ENCODE data around the gene PTTG1.

GRCh38 chr5:160432196-160432595 is 10.5 kb downstream of the PTTG1 start:
- TF ChIP-seq CTCF (IDR thresholded peaks at IDR 0.05): no peak
- no peak for TF ChIP-seq POLR2A (IDR thresholded peaks at IDR 0.05)
- TF ChIP-seq POLR2AphosphoS5 (IDR thresholded peaks at IDR 0.05): no peak
